ENCODE measurements around the gene S100A3.

S100A3 gene

DNA sequence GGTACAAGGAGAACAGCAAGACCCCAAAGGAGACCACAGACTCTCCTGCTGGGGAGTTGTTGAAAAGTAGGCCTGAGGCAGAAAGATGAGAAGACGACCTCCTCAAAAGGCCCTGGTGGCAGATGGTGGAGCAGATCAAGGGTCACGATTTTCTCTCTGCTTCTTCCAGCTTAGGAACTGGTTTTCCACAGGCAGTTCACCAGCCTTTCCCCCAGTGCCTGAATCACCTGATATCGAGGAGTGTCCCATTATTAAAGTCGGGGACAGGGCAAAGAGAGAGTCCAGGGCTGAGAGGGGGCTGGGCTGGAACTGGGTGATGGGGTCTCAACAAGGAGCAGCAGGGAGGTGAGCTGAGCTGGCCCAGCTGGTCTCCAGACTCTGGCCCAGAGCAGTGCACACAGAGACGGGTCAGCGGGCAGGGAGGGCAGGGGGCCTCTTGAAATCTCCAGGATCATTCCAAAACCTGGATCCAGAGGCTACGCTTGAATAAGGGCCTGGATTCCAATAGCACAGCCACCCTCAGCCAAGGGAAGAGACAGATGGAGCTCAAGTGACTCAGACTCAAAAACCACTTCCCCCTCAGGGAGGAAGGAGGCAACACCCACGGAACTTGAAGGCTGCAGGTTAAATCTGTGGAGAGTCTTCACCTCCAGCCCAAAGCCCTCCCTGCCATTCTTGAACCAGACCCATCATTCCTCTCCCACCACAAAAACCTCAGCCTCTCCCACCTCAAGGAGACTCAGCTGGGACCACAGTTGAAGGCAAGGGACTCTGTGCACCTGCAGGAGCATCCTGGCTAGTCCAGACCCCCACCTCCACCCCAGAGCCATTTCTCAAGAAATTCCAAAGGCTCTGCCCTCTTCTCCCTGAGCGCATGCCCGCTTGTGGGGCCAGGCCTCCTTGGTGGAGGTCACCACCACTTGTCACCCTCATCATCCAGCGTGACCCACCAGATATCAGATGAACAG lies 8.4 kb downstream of the S100A3 start, which contains the start of gene S100A5:
Gene S100A5 (minus strand): TSS at position 541 of the 968 bp plus-strand sequence. CDS start 743 bp downstream, outside the sequence.
- peak within 1 kb of the TSS; percentile 78 for H3K27ac ChIP-seq (ENCODE audit: low read length)
- TF ChIP-seq, protein P1, sequence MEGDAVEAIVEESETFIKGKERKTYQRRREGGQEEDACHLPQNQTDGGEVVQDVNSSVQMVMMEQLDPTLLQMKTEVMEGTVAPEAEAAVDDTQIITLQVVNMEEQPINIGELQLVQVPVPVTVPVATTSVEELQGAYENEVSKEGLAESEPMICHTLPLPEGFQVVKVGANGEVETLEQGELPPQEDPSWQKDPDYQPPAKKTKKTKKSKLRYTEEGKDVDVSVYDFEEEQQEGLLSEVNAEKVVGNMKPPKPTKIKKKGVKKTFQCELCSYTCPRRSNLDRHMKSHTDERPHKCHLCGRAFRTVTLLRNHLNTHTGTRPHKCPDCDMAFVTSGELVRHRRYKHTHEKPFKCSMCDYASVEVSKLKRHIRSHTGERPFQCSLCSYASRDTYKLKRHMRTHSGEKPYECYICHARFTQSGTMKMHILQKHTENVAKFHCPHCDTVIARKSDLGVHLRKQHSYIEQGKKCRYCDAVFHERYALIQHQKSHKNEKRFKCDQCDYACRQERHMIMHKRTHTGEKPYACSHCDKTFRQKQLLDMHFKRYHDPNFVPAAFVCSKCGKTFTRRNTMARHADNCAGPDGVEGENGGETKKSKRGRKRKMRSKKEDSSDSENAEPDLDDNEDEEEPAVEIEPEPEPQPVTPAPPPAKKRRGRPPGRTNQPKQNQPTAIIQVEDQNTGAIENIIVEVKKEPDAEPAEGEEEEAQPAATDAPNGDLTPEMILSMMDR (IDR thresholded peaks at IDR 0.05; ENCODE audit: borderline replicate concordance, extremely low read depth, low read length, poor library complexity, severe bottlenecking) = no peak
- TF ChIP-seq EZH2 (IDR thresholded peaks at IDR 0.05; ENCODE audit: borderline replicate concordance, low read depth, low read length, severe bottlenecking) = no peak
- H3K79me2 ChIP-seq (ENCODE audit: insufficient read depth, low read length) = no peaks in the 10 kb centered on the region
- no peaks in the 10 kb centered on the region for H3K9me3 ChIP-seq (ENCODE audit: insufficient read depth, low read length, severe bottlenecking)
- no peaks in the 10 kb centered on the region for H3K36me3 ChIP-seq (ENCODE audit: insufficient read depth, low read length)
- no peak within 1 kb of the TSS for H3K4me3 ChIP-seq (ENCODE audit: low read depth in 1 of 2, low read length in 2 of 2)
- H3K27me3 ChIP-seq (ENCODE audit: insufficient read depth, low read length, poor library complexity) = no peaks in the 10 kb centered on the region
- DNase-seq = peak; percentile 88
- H3K4me1 ChIP-seq (ENCODE audit: insufficient read depth, low read length) = peaks cover 64% of the 10 kb centered on the region
- H3K4me2 ChIP-seq (ENCODE audit: insufficient read depth, low read length) = peak within 1 kb of the TSS; percentile 1; the same call in 1 of the 2 replicates
- ATAC-seq (ENCODE audit: insufficient read depth, low read depth) = peak; percentile 75
- H4K20me1 ChIP-seq (ENCODE audit: insufficient read depth, low read length) = no peaks in the 10 kb centered on the region
- H2AFZ ChIP-seq (ENCODE audit: low read depth, low read length) = peak within 1 kb of the TSS; percentile 68
- no peak within 1 kb of the TSS for H3K9ac ChIP-seq (ENCODE audit: low read depth, low read length)

DNA sequence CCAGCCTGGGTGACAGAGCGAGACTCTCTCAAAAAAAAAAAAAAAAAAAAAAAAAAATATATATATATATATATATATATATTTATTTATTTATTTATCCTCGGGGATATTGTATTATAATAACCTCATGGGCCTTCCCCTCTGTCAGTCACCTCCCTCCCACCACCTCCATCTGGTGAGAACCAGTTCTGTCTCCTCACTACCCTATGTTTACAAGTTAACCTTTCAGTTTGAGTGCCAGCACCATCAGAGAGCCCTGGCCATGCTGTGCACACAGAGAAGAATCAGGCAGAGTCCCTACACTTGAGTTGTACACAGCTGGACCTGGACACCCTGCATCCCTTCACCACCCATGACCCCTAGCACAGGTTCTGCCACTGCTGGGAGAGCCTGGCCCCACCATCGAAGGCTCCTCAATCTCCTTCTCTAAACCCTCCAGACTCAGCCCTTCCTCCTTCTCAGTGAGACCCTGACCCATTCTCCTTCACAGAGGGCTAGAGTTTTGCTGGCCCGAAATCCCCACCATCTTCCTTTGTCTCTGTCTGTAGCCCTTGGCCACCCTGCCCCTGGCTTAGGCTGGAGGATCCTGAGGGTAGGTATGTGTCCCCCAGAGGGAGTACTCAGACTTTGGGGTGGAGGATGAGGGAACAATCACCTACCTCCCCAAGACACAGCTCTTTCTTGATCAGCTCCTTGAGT lies 9.5 kb downstream of the S100A3 start:
- H3K27me3 ChIP-seq (ENCODE audit: insufficient read depth, low read length, poor library complexity) = no peaks in the 10 kb centered on the region
- no peak for TF ChIP-seq EZH2 (IDR thresholded peaks at IDR 0.05; ENCODE audit: borderline replicate concordance, low read depth, low read length, severe bottlenecking)
- TF ChIP-seq, protein P1 (IDR thresholded peaks at IDR 0.05; ENCODE audit: borderline replicate concordance, extremely low read depth, low read length, poor library complexity, severe bottlenecking) = no peak
- no peak overlapping the region; the same call in 1 of the 2 replicates for H3K4me2 ChIP-seq (ENCODE audit: insufficient read depth, low read length)
- no peak overlapping the region for H3K4me3 ChIP-seq (ENCODE audit: low read depth in 1 of 2, low read length in 2 of 2)
- no peaks in the 10 kb centered on the region for H3K36me3 ChIP-seq (ENCODE audit: insufficient read depth, low read length)
- no peaks in the 10 kb centered on the region for H4K20me1 ChIP-seq (ENCODE audit: insufficient read depth, low read length)
- peak overlapping the region; percentile 68 for H2AFZ ChIP-seq (ENCODE audit: low read depth, low read length)
- H3K9ac ChIP-seq (ENCODE audit: low read depth, low read length) = no peak overlapping the region
- no peak for DNase-seq
- H3K4me1 ChIP-seq (ENCODE audit: insufficient read depth, low read length) = peaks cover 52% of the 10 kb centered on the region
- no peaks in the 10 kb centered on the region for H3K9me3 ChIP-seq (ENCODE audit: insufficient read depth, low read length, severe bottlenecking)
- ATAC-seq (ENCODE audit: insufficient read depth, low read depth) = no peak
- peak overlapping the region; percentile 77 for H3K27ac ChIP-seq (ENCODE audit: low read length)
- no peaks in the 10 kb centered on the region for H3K79me2 ChIP-seq (ENCODE audit: insufficient read depth, low read length)

DNA sequence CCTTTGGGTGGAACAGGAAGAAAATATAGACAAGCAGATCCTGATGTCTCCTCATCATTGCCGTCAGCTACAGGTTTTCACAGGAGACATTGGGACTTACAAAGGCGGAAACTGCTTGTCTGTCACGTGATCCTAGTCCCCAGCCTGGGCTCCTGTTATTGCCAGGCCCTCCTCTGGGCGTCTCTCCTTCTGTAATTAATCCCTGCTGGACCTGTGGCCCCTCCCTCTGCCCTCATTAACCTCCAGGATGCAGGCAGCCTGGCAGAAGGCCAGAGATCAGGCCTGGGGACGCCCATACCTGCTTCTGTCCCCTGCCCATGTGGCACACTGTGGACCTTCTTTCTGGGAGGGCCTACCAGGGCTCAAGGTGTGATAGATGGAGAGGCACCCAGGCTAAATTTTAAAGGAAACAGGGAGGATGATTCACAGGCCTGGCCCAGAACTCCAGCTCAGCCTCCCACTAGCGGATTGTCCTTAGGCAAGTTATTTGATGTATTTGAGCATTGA lies 10.7 kb downstream of the S100A3 start:
- Histone ChIP-seq H3K79me2 (ENCODE audit: insufficient read depth, low read length) (no peaks in the 10 kb centered on the region), H3K27ac (ENCODE audit: low read length) (no peak overlapping the region), H3K9ac (ENCODE audit: low read depth, low read length) (no peak overlapping the region), H3K4me3 (ENCODE audit: low read depth in 1 of 2, low read length in 2 of 2) (no peak overlapping the region), H3K4me1 (ENCODE audit: insufficient read depth, low read length) (peaks cover 41% of the 10 kb centered on the region), H3K36me3 (ENCODE audit: insufficient read depth, low read length) (no peaks in the 10 kb centered on the region), H3K27me3 (ENCODE audit: insufficient read depth, low read length, poor library complexity) (no peaks in the 10 kb centered on the region), H3K4me2 (ENCODE audit: insufficient read depth, low read length) (no peak overlapping the region), H2AFZ (ENCODE audit: low read depth, low read length) (no peak overlapping the region), H4K20me1 (ENCODE audit: insufficient read depth, low read length) (no peaks in the 10 kb centered on the region), H3K9me3 (ENCODE audit: insufficient read depth, low read length, severe bottlenecking) (no peaks in the 10 kb centered on the region)
- ATAC-seq (ENCODE audit: insufficient read depth, low read depth) = no peak
- DNase-seq = no peak
- TF ChIP-seq EZH2 (IDR thresholded peaks at IDR 0.05; ENCODE audit: borderline replicate concordance, low read depth, low read length, severe bottlenecking) = no peak
- TF ChIP-seq, protein P1 (IDR thresholded peaks at IDR 0.05; ENCODE audit: borderline replicate concordance, extremely low read depth, low read length, poor library complexity, severe bottlenecking) = no peak

Data from DND-41 (cell line).